ENCODE results near the gene APCDD1. TPM values are rescaled to one million over a fixed set of nuclear protein-coding genes. Genes with fewer than 3 reads are reported as not detected.

Gene APCDD1
- total and polyA plus RNA-seq, 2 of the 13 experiments (the other 11 are each of a cell fraction or from before 2014, with no cell fraction given): 2.1 to 8.6 TPM

GRCh38 chr18:10440884-10441283, 13.6 kb upstream of the APCDD1 start (continued):
- TF ChIP-seq SMYD3 (CRISPR knock-in tag; IDR thresholded peaks at IDR 0.05): no peak
- no peak for TF ChIP-seq TAF15 (IDR thresholded peaks at IDR 0.05; ENCODE audit: low read depth, low read length, poor library complexity, severe bottlenecking)
- TF ChIP-seq ZNF629 (CRISPR knock-in tag; conservative IDR thresholded peaks at IDR 0.05): no peak
- no peak for TF ChIP-seq ZKSCAN1 (IDR thresholded peaks at IDR 0.05; ENCODE audit: low read length)
- TF ChIP-seq MXI1 (IDR thresholded peaks at IDR 0.05; ENCODE audit: borderline replicate concordance, low read depth, low read length): no peak
- no peak for TF ChIP-seq CREBL2 (CRISPR knock-in tag; IDR thresholded peaks at IDR 0.05; ENCODE audit: borderline replicate concordance)
- TF ChIP-seq ZNF451 (CRISPR knock-in tag; IDR thresholded peaks at IDR 0.05): no peak

GRCh38 chr18:10441472-10441871, 13.0 kb upstream of the APCDD1 start:
- H3K4me2 ChIP-seq (ENCODE audit: low read depth, low read length): no peak overlapping the region
- no peak overlapping the region for H3K27ac ChIP-seq (ENCODE audit: extremely low read length, insufficient read depth, low read length)
- no peak overlapping the region for H3K4me3 ChIP-seq (replicated peaks in 1 of 3; ENCODE audit: insufficient read depth in 1 of 3, low read depth in 2 of 3, low read length in 3 of 3)
- TF ChIP-seq ZNF441 (CRISPR knock-in tag; IDR thresholded peaks at IDR 0.05; ENCODE audit: borderline replicate concordance): no peak
- TF ChIP-seq HOMEZ (CRISPR knock-in tag; IDR thresholded peaks at IDR 0.05; ENCODE audit: low read depth): no peak
- TF ChIP-seq TERF1 (CRISPR knock-in tag; IDR thresholded peaks at IDR 0.05): no peak
- no peak for TF ChIP-seq POLR2AphosphoS2 (IDR thresholded peaks at IDR 0.05; ENCODE audit: low read depth, low read length)
- TF ChIP-seq ZMYM4 (CRISPR knock-in tag; IDR thresholded peaks at IDR 0.05): no peak
- TF ChIP-seq BHLHE40 (IDR thresholded peaks at IDR 0.05; ENCODE audit: low read length): no peak
- no peak for TF ChIP-seq MBNL3 (CRISPR knock-in tag; conservative IDR thresholded peaks at IDR 0.05)
- no peak for TF ChIP-seq SIN3B (IDR thresholded peaks at IDR 0.05; ENCODE audit: low read length)
- TF ChIP-seq KLF6 (CRISPR knock-in tag; IDR thresholded peaks at IDR 0.05): no peak
- no peak for TF ChIP-seq ZNF703 (CRISPR knock-in tag; IDR thresholded peaks at IDR 0.05; ENCODE audit: borderline replicate concordance)
- TF ChIP-seq ZNF33B (CRISPR knock-in tag; IDR thresholded peaks at IDR 0.05): no peak
- no peak for TF ChIP-seq ZMYM2 (CRISPR knock-in tag; IDR thresholded peaks at IDR 0.05)
- intact Hi-C loops (cut with micrococcal nuclease; ENCODE audit: unreplicated experiment): no loop called here
- FAIRE-seq (no peak), ATAC-seq (no peak), DNase-seq (ENCODE audit: low spot score) (no peak)
- BruUV-seq (replicated peaks): no TSS peak
- peaks cover 1 to 13% of the 10 kb centered on the region in 2 experiments; a peak in 3 of 5 replicates for H3K27me3 ChIP-seq (ENCODE audit: control insufficient read depth in 1 of 2, insufficient read depth in 2 of 2, low read length in 2 of 2)
- ChIA-PET CTCF (ENCODE audit: low intra/inter-chr PET ratio, low total read pairs) (no interaction called here), POLR2A (no interaction called here)
- no peaks in the 10 kb centered on the region for H4K20me1 ChIP-seq (ENCODE audit: insufficient read depth, low read length)
- H2AFZ ChIP-seq (ENCODE audit: low read length): no peak overlapping the region
- no CpG with 5 or more reads among the region's 4 CpGs for WGBS (ENCODE audit: low lambda C conversion rate)
- no peak overlapping the region for H3K9ac ChIP-seq (ENCODE audit: insufficient read depth, low read depth, low read length)
- no peaks in the 10 kb centered on the region for H3K36me3 ChIP-seq (replicated peaks in 1 of 2; ENCODE audit: control insufficient read depth in 1 of 2, insufficient read depth in 2 of 2, low read length in 2 of 2)
- in situ Hi-C loops (cut with HindIII; ENCODE audit: extremely low pct_ligation_motif_present, low pct_unique_long_range_greater_than_20kb): no loop called here
- no peaks in the 10 kb centered on the region for H3K4me1 ChIP-seq (ENCODE audit: insufficient read depth, low read length)
- H3K9me3 ChIP-seq (ENCODE audit: low read length): no peaks in the 10 kb centered on the region
- no peaks in the 10 kb centered on the region for H3K79me2 ChIP-seq (ENCODE audit: insufficient read depth, low read length)

Measured in HepG2 (cell line).